ENCODE results near the gene SPEN.

SPEN gene

DNA sequence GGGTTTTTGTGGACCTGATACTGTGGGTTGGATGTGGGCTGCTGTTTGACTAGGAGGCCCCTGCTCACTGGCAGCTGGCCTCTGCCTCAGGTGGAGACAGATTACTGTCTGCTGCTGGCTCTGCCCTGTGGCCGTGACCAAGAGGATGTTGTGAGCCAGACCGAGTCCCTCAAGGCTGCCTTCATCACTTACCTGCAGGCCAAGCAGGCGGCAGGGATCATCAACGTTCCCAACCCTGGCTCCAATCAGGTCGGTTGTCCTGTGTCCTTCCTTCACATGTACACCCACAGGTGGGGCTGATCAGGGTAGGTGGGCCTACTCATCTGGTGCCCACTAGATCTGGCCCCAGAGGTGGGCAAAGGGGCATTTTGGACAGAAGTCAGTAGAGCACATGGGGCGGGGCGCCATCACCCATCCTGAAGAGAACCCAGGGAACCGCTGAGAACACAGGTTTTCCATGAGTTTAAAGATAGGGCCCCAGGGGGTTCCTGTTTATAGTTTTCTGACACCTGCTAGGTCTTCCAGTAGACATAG lies 91.2 kb downstream of the SPEN start:
- no peak for DNase-seq

GRCh38 chr1:15939181-15940109 lies 91.9 kb downstream of the SPEN start:
- DNase-seq: no peak

GRCh38 chr1:15940110-15941043 lies 92.9 kb downstream of the SPEN start:
- no peak for DNase-seq

GRCh38 chr1:15941044-15941840 lies 93.7 kb downstream of the SPEN start:
- no peak for DNase-seq

DNA sequence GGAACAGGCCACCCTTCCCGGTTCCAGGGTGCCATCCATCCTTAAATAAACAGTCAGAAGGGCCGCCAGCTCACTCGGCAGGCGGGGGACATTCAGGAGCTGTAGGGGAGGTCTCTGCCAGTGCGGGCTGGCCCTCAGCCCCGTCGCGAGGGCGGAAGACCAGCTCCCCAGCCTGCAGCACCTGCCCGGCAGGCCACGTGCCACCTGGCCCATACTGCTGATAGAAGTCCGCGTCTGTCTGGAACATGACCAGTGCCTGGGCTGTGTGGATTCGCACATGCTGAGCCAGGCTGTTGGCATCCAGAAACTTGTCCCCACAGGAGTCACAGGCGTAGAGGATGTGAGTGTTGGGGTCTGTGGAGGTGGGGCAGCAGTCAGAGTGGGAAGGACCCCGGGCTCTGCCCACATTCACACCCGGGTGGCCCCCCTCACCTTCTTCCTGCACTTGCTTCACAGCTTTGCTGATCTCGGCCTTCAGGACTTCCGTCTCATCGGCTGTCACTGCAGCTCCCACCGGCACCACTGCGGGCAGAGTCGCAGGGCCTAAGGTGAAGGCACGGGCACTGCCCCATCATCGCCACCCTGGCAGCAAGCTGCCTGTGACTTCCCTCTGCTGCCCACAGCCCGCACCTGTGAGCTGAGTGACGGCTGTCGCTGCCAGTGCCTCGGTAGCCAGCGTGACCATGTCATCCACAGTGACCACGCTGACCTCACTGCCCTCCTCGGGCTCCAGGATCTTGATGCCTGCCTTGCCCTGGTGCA lies 94.6 kb downstream of the SPEN start:
- no peak for DNase-seq

DNA sequence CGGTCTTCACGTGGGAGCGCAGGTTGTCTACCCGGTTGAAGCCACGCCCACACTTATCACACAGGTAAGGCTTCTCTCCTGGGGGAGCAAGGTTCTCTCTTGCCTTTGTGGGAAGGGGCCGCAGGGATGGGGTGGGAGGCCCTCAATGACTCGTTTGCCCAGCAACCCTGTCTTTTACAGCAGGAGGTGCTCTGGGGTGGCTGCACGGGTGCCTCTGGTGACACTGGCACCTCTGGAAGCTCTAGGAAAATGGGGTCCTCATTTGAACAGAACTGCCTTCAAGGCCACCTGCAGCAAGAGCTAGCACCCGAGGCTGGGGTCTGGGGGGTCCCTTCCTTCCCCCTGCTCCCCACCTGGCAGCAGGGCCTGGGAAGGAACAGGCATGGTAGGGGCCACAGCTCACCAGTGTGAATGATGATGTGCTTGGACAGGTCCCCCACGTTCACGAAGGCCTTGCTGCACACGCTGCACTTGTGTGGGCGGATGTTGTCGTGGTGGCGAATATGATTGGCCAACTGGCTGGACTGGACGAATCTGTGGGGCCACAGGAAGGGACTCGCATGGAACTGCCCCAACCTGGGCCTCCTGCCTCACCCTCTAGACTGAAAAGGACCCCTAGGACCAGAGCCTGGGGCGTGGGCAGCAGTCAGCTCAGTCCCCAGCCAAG lies 95.3 kb downstream of the SPEN start:
- no peak for DNase-seq

- no peak for DNase-seq
Observed at GRCh38 chr1:15943328-15943991, 96.0 kb downstream of the SPEN start.

DNA sequence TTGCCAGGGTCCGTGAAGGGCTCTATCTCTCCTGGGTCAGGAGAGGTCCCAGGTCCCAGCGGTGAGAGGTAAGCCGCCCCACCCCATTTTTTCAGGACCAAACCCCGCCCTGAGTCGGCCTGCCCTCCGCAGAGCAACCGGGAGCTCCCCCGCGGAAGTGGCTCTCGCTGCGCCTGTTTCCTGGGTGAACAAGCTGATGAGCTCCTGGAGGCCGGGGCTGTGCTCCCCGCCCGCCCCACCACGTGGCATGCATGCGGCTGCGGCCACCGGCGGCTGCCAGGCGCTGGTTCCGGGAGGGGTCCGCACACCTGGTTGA lies 96.4 kb downstream of the SPEN start:
- DNase-seq: no peak

- DNase-seq: no peak
Observed at GRCh38 chr1:15944308-15945010, 97.0 kb downstream of the SPEN start.

GRCh38 chr1:15945011-15945831 lies 97.7 kb downstream of the SPEN start:
- no peak for DNase-seq

DNA sequence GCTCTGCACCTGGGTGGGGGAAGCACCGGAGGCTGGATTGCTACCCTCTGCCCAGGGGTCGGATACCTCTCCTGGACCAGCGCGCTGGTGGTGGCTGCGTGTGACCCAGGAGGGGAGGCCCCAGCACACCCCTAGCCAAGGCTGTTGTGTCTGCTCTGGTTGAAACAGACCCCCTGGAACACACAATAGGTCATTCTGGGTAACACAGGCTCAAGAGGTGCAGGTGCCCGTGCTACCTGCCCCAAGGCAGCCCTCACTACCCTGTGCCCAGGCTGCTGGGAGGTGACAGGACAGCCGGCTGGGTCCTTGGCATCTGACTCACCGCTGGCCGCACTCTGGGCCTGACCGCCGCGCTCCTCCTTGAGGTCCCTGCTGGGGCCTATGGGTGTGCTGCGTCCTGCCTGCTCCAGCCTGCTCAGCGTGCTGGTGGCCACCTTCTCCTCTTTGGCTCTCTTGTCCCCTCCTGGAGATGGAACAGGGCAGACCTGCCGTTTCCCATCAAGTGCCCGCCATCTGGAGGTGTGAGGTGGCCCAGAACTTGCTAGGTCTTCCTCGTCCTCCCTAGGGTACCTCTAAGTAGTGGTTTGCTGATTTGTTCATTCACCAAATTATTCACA lies 98.4 kb downstream of the SPEN start:
- DNase-seq: no peak

DNA sequence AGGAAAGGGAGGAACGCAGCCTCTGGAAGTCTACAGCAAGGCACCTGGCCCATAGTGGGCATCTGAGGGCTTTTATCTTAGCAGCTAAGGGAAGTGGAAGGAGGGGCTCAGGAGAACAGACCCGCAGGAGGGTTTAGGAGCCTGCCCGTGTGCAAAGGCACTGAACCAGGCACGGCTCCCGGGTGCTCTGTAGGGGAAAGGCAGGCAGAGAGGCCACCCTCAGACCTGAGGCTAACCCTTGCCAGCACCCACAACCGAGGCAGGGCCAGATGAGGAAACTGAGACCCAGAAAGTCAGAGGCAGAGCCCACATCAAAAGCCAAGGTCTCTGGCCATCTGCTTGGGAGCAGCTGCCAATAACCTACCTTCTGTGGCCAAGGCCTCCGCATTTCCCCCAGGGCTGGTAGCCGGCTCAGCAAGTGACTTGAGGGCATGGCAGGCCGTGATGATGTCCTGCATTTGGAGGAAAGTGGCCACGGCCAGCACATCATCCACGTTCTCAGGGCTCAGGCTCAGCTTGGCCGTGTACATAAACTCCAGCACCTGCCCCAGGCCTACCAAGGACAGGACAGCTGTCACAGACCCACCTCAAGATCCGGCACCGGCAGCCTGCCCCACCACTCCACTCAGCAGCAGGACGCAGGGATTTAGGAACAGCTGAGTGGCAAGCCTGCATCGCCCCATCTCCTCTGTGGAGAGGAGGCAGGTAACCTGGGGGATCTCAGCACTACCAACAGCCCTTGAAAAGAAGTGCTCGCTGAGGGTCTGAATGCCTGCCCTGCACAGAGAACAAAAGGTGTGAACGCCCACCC lies 99.3 kb downstream of the SPEN start:
- no peak for DNase-seq

GRCh38 chr1:15947382-15948090 lies 100.0 kb downstream of the SPEN start:
- no peak for DNase-seq

DNA sequence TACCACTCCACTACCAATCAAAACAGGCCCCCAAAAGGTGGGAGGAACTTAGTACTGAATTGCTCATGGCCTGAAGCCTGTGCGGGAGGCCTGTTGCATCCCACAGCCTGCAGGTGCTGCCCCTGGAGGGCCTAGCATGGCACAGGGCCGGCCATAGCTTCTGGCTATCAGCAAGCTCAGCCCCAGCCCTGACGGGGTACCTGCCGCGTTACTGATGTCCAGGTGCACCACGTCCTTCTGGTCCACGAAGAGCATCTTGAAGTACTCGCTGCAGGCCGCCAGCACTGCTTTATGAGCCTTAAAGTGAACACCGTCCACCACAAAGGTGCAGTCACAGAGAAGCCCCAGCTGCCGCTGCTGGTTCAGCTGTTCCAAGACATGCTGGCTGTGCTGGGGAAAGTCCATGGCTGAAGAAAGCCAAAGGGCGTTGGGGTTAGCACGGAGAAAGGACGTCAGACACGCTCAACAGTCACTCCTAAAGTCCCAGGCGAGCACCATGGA lies 100.6 kb downstream of the SPEN start:
- no peak for DNase-seq

DNA sequence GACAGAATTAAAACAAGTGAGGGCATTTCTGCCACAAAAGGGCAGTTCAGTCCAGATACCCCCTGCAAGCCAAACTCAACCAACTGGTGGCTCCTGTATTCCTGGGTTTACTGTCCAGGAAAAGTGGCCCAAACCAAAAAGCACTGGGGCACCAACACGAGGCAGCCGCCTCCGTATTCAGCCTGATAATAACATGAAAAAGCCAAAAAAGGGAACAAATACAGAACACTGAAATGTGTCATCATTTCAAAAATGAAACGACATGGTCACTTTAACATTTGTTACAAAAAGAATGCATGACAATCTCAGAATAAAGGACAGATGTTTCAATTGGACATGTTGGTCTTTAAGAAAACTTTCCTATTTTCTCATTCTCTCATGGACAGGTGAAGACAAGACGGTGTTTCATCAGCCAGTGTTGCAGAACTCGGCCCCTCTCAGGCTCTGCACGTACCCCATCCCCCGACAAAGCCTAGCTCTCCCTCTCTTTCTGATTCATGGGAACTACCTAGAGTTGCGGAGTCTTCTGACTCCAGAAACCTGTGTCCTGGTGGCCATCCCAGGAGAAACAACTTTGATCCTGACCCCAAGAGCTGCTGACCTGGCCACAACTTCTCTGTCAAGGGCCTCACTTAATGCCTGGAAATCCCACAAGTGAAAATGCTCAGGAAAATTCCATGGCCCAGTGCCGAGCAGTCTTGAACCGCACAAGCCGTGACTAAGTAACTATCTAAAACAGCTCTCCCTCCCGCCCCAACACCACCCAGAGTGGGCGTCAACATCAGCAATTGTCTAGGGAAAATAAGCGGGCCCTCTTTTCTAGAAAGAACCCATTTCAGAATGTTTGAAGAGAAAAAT lies 101.3 kb downstream of the SPEN start:
- DNase-seq: no peak
